ENCODE results near the gene CMTM1.

DNA sequence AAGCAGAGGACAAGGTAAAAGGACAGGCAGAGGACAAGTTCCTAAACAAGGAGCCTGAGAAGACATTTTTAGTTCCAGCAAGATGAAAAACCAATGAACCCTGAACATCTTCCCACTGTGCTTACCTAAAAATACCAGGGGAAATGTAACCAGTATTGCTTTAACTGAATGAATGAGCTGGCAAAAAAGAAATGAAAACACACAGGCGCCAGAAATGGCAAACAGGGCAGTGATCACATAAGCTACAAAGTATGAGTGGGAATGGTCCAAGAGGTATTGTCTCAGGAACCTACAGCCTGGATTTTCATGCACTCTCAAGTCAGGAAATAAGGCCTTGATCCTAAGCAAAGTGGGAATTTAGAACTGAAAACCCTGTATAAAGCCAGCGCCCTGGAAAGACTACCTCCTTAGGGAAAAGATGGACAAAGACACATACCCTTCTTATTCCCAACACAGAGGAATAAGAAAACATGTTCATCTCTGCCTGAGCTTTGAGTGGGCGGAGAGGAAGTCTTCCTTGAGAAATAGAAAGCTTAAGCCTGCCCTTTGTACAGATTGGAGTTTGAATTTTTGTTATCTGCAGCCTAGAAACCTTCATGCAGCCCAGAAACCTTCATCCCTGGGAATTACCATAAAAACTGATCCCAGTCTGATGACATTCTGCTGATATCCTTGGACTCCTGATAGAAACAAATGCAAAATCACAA is 15.2 kb downstream of the CMTM1 start:
- TF ChIP-seq, protein P1, sequence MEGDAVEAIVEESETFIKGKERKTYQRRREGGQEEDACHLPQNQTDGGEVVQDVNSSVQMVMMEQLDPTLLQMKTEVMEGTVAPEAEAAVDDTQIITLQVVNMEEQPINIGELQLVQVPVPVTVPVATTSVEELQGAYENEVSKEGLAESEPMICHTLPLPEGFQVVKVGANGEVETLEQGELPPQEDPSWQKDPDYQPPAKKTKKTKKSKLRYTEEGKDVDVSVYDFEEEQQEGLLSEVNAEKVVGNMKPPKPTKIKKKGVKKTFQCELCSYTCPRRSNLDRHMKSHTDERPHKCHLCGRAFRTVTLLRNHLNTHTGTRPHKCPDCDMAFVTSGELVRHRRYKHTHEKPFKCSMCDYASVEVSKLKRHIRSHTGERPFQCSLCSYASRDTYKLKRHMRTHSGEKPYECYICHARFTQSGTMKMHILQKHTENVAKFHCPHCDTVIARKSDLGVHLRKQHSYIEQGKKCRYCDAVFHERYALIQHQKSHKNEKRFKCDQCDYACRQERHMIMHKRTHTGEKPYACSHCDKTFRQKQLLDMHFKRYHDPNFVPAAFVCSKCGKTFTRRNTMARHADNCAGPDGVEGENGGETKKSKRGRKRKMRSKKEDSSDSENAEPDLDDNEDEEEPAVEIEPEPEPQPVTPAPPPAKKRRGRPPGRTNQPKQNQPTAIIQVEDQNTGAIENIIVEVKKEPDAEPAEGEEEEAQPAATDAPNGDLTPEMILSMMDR (IDR thresholded peaks at IDR 0.05; ENCODE audit: extremely low read depth in 1 of 2, insufficient read depth in 1 of 2, low read depth in 1 of 2, low read length in 2 of 2), result no peak
- TF ChIP-seq, protein P2, sequence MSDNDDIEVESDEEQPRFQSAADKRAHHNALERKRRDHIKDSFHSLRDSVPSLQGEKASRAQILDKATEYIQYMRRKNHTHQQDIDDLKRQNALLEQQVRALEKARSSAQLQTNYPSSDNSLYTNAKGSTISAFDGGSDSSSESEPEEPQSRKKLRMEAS (IDR thresholded peaks at IDR 0.05; ENCODE audit: insufficient read depth, insufficient read length), result no peak
- TF ChIP-seq EZH2 (IDR thresholded peaks at IDR 0.05; ENCODE audit: borderline replicate concordance, low read depth, low read length, severe bottlenecking) (no peak), POLR2A (IDR thresholded peaks at IDR 0.05; ENCODE audit: low read depth, low read length) (no peak), POLR2AphosphoS5 (IDR thresholded peaks at IDR 0.05; ENCODE audit: insufficient read depth, low read depth, low read length) (no peak), MYC (IDR thresholded peaks at IDR 0.05; ENCODE audit: low read depth, low read length) (no peak), JUN (IDR thresholded peaks at IDR 0.05; ENCODE audit: borderline replicate concordance, insufficient read depth, insufficient read length, low read depth) (no peak), FOS (IDR thresholded peaks at IDR 0.05; ENCODE audit: borderline replicate concordance, insufficient read depth, low read length) (no peak)

Data from endothelial cell of umbilical vein (primary cell).